Measurements from ENCODE around the gene PANK1.

Gene PANK1

GRCh38 chr10:89640241-89640640 lies 4.8 kb downstream of the PANK1 start:
- H3K4me3 ChIP-seq (replicated peaks; ENCODE audit: insufficient read depth, low read length) = no peak overlapping the region
- H3K27me3 ChIP-seq (ENCODE audit: insufficient read depth, poor library complexity, severe bottlenecking) = no peaks in the 10 kb centered on the region
- TF ChIP-seq POLR2AphosphoS5 (IDR thresholded peaks at IDR 0.05; ENCODE audit: low read depth) (no peak), SPI1 (IDR thresholded peaks at IDR 0.05; ENCODE audit: borderline replicate concordance, low read depth) (no peak), GABPA (IDR thresholded peaks at IDR 0.05; ENCODE audit: low read depth) (no peak), CTCF (IDR thresholded peaks at IDR 0.05; ENCODE audit: insufficient read depth, low read length) (no peak)
- TF ChIP-seq, protein P1, sequence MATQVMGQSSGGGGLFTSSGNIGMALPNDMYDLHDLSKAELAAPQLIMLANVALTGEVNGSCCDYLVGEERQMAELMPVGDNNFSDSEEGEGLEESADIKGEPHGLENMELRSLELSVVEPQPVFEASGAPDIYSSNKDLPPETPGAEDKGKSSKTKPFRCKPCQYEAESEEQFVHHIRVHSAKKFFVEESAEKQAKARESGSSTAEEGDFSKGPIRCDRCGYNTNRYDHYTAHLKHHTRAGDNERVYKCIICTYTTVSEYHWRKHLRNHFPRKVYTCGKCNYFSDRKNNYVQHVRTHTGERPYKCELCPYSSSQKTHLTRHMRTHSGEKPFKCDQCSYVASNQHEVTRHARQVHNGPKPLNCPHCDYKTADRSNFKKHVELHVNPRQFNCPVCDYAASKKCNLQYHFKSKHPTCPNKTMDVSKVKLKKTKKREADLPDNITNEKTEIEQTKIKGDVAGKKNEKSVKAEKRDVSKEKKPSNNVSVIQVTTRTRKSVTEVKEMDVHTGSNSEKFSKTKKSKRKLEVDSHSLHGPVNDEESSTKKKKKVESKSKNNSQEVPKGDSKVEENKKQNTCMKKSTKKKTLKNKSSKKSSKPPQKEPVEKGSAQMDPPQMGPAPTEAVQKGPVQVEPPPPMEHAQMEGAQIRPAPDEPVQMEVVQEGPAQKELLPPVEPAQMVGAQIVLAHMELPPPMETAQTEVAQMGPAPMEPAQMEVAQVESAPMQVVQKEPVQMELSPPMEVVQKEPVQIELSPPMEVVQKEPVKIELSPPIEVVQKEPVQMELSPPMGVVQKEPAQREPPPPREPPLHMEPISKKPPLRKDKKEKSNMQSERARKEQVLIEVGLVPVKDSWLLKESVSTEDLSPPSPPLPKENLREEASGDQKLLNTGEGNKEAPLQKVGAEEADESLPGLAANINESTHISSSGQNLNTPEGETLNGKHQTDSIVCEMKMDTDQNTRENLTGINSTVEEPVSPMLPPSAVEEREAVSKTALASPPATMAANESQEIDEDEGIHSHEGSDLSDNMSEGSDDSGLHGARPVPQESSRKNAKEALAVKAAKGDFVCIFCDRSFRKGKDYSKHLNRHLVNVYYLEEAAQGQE (IDR thresholded peaks at IDR 0.05; ENCODE audit: insufficient replicate concordance, low read depth) = no peak
- no peak overlapping the region for H3K27ac ChIP-seq (replicated peaks)
- no peak for DNase-seq (ENCODE audit: low read depth in 1 of 2, low spot score in 1 of 2)

GRCh38 chr10:89639326-89639725 lies 5.7 kb downstream of the PANK1 start:
- DNase-seq (ENCODE audit: low read depth in 1 of 2, low spot score in 1 of 2) = no peak
- TF ChIP-seq CTCF (IDR thresholded peaks at IDR 0.05; ENCODE audit: insufficient read depth, low read length) (no peak), SPI1 (IDR thresholded peaks at IDR 0.05; ENCODE audit: borderline replicate concordance, low read depth) (no peak), POLR2AphosphoS5 (IDR thresholded peaks at IDR 0.05; ENCODE audit: low read depth) (no peak), GABPA (IDR thresholded peaks at IDR 0.05; ENCODE audit: low read depth) (no peak)
- TF ChIP-seq, protein P1 (IDR thresholded peaks at IDR 0.05; ENCODE audit: insufficient replicate concordance, low read depth) = no peak
- Histone ChIP-seq H3K27ac (replicated peaks) (no peak overlapping the region), H3K27me3 (ENCODE audit: insufficient read depth, poor library complexity, severe bottlenecking) (no peaks in the 10 kb centered on the region), H3K4me3 (replicated peaks; ENCODE audit: insufficient read depth, low read length) (no peak overlapping the region)

DNA sequence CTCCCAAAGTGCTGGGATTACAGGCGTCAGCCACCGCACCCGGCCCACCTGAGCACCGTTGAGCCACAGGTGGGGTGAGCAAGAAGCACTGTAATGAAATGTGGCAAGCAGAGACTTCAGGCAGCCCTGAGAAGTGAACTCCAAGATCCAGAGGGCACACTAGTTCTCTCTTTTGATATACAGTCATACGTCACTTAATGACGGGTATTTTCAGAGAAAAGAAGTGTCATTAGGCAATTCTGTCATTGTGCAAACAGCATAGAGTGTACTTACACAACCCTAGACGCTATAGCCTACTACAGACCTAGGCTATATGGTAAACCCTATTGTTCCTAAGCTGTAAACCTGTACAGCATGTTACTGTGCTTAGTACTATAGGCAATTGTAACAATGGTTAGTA lies 7.9 kb downstream of the PANK1 start:
- Histone ChIP-seq H3K4me3 (replicated peaks; ENCODE audit: insufficient read depth, low read length) (no peak overlapping the region), H3K27ac (replicated peaks) (peak overlapping the region; percentile 35), H3K27me3 (ENCODE audit: insufficient read depth, poor library complexity, severe bottlenecking) (no peaks in the 10 kb centered on the region)
- peak; percentile 70 to 72 for DNase-seq (ENCODE audit: low read depth in 1 of 2, low spot score in 1 of 2)
- TF ChIP-seq CTCF (IDR thresholded peaks at IDR 0.05; ENCODE audit: insufficient read depth, low read length) (no peak), POLR2AphosphoS5 (IDR thresholded peaks at IDR 0.05; ENCODE audit: low read depth) (no peak)

- Histone ChIP-seq H3K4me3 (replicated peaks; ENCODE audit: insufficient read depth, low read length) (no peak overlapping the region), H3K27ac (replicated peaks) (no peak overlapping the region), H3K27me3 (ENCODE audit: insufficient read depth, poor library complexity, severe bottlenecking) (no peaks in the 10 kb centered on the region)
- no peak for DNase-seq (ENCODE audit: low read depth in 1 of 2, low spot score in 1 of 2)
- TF ChIP-seq CTCF (IDR thresholded peaks at IDR 0.05; ENCODE audit: insufficient read depth, low read length) = no peak
- TF ChIP-seq POLR2AphosphoS5 (IDR thresholded peaks at IDR 0.05; ENCODE audit: low read depth) = no peak
- no peak for TF ChIP-seq SPI1 (IDR thresholded peaks at IDR 0.05; ENCODE audit: borderline replicate concordance, low read depth)
- no peak for TF ChIP-seq GABPA (IDR thresholded peaks at IDR 0.05; ENCODE audit: low read depth)
- TF ChIP-seq, protein P1 (IDR thresholded peaks at IDR 0.05; ENCODE audit: insufficient replicate concordance, low read depth) = no peak
These were observed 10.4 kb downstream of the PANK1 start for GRCh38 chr10:89634637-89635036.
